ENCODE results near the gene CCDC167. TPM values are rescaled to one million over a fixed set of nuclear protein-coding genes. Genes with fewer than 3 reads are reported as not detected.

Gene CCDC167
- total and polyA plus RNA-seq, 10 of the 15 experiments (the other 5 are each of a cell fraction or from before 2014, with no cell fraction given): 74.9 to 380 (median 137) TPM

DNA sequence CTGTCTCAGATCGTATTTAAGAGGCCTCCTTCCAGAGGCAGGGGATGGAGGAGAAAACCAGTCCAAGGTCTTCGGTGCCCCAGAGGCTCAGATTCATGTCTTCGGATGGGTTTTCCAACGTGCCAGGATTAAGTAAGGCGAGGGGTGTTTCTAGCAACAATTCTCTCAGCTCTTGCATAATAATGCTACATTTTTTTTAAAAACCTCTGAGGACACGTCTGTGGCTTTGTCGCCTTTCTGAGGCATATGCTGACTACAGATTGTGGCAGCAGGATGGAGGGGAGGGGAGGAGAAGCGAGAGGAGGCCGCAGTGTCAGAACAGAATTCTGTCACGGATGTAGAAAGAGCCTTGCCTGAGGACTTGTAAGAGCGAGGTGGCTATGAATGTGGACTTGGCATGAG lies 17.7 kb upstream of the CCDC167 start (continued):
- TF ChIP-seq MEF2B (IDR thresholded peaks at IDR 0.05; ENCODE audit: partially characterized antibody, poor library complexity, severe bottlenecking) (peak; percentile 22), SUPT20H (IDR thresholded peaks at IDR 0.05; ENCODE audit: borderline replicate concordance, control insufficient read depth, low read depth, low read length) (no peak), ZNF207 (IDR thresholded peaks at IDR 0.05; ENCODE audit: borderline replicate concordance) (no peak), NRF1 (conservative IDR thresholded peaks at IDR 0.05; ENCODE audit: low read depth, low read length) (no peak), STAT1 (conservative IDR thresholded peaks at IDR 0.05) (no peak), YY1 (IDR thresholded peaks at IDR 0.05; ENCODE audit: low read depth, low read length) (no peak), MTA2 (IDR thresholded peaks at IDR 0.05; ENCODE audit: low read depth) (peak; percentile 34; the same call in 1 of the 2 replicates), ZSCAN29 (IDR thresholded peaks at IDR 0.05) (no peak), SMAD1 (IDR thresholded peaks at IDR 0.05; ENCODE audit: low read depth, partially characterized antibody) (no peak), RCOR1 (conservative IDR thresholded peaks at IDR 0.05; ENCODE audit: low read depth, low read length) (no peak), HDAC6 (IDR thresholded peaks at IDR 0.05; ENCODE audit: unreplicated experiment) (no peak), NFYA (IDR thresholded peaks at IDR 0.05; ENCODE audit: borderline replicate concordance, low read depth, low read length) (no peak), KDM1A (IDR thresholded peaks at IDR 0.05; ENCODE audit: borderline replicate concordance) (no peak), IKZF2 (IDR thresholded peaks at IDR 0.05) (peak; percentile 22 to 35; a peak in 2 of 4 replicates), SIX5 (IDR thresholded peaks at IDR 0.05; ENCODE audit: low read depth, low read length, severe bottlenecking) (no peak), CEBPB (IDR thresholded peaks at IDR 0.05; ENCODE audit: borderline replicate concordance in 1 of 2, low read depth in 2 of 2, low read length in 2 of 2) (no peak), CREM (IDR thresholded peaks at IDR 0.05; ENCODE audit: low read depth) (no peak), RBBP5 (conservative IDR thresholded peaks at IDR 0.05) (no peak), TCF12 (IDR thresholded peaks at IDR 0.05; ENCODE audit: low read depth, low read length) (no peak), TBL1XR1 (IDR thresholded peaks at IDR 0.05; ENCODE audit: low read depth, low read length) (no peak), SMC3 (IDR thresholded peaks at IDR 0.05; ENCODE audit: borderline replicate concordance, low read length) (no peak), BCL11A (IDR thresholded peaks at IDR 0.05; ENCODE audit: low read depth, low read length) (no peak), NFIC (IDR thresholded peaks at IDR 0.05; ENCODE audit: low read depth, low read length) (no peak), JUND (IDR thresholded peaks at IDR 0.05; ENCODE audit: low read depth, low read length) (no peak), CBX3 (IDR thresholded peaks at IDR 0.05; ENCODE audit: borderline replicate concordance, low read depth) (no peak)
- TF ChIP-seq, protein P1, sequence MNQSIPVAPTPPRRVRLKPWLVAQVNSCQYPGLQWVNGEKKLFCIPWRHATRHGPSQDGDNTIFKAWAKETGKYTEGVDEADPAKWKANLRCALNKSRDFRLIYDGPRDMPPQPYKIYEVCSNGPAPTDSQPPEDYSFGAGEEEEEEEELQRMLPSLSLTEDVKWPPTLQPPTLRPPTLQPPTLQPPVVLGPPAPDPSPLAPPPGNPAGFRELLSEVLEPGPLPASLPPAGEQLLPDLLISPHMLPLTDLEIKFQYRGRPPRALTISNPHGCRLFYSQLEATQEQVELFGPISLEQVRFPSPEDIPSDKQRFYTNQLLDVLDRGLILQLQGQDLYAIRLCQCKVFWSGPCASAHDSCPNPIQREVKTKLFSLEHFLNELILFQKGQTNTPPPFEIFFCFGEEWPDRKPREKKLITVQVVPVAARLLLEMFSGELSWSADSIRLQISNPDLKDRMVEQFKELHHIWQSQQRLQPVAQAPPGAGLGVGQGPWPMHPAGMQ (IDR thresholded peaks at IDR 0.05; ENCODE audit: borderline replicate concordance): no peak
- TF ChIP-seq, protein P2, sequence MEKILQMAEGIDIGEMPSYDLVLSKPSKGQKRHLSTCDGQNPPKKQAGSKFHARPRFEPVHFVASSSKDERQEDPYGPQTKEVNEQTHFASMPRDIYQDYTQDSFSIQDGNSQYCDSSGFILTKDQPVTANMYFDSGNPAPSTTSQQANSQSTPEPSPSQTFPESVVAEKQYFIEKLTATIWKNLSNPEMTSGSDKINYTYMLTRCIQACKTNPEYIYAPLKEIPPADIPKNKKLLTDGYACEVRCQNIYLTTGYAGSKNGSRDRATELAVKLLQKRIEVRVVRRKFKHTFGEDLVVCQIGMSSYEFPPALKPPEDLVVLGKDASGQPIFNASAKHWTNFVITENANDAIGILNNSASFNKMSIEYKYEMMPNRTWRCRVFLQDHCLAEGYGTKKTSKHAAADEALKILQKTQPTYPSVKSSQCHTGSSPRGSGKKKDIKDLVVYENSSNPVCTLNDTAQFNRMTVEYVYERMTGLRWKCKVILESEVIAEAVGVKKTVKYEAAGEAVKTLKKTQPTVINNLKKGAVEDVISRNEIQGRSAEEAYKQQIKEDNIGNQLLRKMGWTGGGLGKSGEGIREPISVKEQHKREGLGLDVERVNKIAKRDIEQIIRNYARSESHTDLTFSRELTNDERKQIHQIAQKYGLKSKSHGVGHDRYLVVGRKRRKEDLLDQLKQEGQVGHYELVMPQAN (conservative IDR thresholded peaks at IDR 0.05): no peak
- TF ChIP-seq, protein P3, sequence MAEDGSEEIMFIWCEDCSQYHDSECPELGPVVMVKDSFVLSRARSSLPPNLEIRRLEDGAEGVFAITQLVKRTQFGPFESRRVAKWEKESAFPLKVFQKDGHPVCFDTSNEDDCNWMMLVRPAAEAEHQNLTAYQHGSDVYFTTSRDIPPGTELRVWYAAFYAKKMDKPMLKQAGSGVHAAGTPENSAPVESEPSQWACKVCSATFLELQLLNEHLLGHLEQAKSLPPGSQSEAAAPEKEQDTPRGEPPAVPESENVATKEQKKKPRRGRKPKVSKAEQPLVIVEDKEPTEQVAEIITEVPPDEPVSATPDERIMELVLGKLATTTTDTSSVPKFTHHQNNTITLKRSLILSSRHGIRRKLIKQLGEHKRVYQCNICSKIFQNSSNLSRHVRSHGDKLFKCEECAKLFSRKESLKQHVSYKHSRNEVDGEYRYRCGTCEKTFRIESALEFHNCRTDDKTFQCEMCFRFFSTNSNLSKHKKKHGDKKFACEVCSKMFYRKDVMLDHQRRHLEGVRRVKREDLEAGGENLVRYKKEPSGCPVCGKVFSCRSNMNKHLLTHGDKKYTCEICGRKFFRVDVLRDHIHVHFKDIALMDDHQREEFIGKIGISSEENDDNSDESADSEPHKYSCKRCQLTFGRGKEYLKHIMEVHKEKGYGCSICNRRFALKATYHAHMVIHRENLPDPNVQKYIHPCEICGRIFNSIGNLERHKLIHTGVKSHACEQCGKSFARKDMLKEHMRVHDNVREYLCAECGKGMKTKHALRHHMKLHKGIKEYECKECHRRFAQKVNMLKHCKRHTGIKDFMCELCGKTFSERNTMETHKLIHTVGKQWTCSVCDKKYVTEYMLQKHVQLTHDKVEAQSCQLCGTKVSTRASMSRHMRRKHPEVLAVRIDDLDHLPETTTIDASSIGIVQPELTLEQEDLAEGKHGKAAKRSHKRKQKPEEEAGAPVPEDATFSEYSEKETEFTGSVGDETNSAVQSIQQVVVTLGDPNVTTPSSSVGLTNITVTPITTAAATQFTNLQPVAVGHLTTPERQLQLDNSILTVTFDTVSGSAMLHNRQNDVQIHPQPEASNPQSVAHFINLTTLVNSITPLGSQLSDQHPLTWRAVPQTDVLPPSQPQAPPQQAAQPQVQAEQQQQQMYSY (CRISPR knock-in tag; IDR thresholded peaks at IDR 0.05): no peak
